Measurements from ENCODE around the gene SEPTIN6. TPM values are rescaled to one million over a fixed set of nuclear protein-coding genes. Genes with fewer than 3 reads are reported as not detected.

Gene SEPTIN6
- total RNA-seq, 1 experiment from 2014 or later, result 28.9 TPM

DNA sequence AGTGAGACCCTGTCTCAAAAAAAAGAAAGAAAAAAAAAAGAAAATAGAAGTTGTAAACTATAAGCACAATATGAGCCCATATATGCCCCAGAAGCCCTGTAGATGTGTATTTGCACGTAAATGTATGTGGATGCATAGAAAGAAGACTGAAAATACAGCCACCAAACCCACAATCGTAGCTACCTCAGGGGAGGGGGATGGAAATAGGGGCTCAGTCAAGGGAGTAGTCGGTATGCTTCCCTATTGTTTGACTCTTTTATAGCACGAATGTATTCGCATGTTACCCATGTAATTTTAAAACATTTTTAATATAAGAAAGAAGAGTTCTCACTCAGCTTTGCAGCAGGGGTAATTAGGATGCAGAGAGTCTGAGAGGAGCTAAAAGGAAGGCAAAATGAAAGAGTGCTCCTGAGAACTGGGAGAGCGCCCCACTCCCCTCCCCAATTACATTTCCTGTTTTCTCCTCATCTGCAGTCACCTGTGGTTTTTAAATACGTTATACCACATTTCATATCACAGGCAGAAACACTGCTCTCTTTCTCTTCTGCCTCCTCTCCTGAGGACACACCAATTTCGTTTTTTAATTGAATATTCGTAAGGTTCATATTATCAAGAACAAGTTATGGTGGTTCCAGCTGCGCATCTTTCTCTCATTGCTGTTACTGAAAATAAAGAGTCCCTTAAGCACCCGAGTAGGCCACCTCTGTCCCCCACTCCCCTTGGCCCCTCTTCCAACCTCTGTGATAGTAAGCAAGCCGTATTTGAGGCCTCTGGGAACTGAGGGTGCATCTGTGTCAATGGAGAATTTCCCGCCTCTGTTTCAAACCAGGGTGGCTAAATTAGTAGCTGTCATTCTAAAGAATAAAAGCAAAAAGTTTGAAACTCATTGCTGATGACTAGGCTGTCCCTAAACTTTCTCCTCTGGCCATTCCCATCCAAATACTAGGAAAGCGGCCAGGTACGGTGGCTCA, 10.7 kb downstream of the SEPTIN6 start:
- intact Hi-C loops (cut with micrococcal nuclease), result no loop called here
- DNase-seq (no peak), ATAC-seq (no peak)
- Histone ChIP-seq H3K27me3 (ENCODE audit: low read length) (no peaks in the 10 kb centered on the region), H3K9me3 (ENCODE audit: low read length) (no peaks in the 10 kb centered on the region), H3K36me3 (ENCODE audit: low read depth, low read length) (no peaks in the 10 kb centered on the region), H3K27ac (ENCODE audit: low read length) (no peak overlapping the region), H3K9me2 (replicated peaks; ENCODE audit: low read length) (no peaks in the 10 kb centered on the region), H3F3A (ENCODE audit: low read length, unreplicated experiment) (no peaks in the 10 kb centered on the region), H3K4me2 (ENCODE audit: low read length) (no peak overlapping the region), H2AFZ (ENCODE audit: low read length) (no peak overlapping the region), H3K4me1 (ENCODE audit: insufficient read depth, low read length) (no peaks in the 10 kb centered on the region), H3K79me2 (ENCODE audit: low read length) (no peaks in the 10 kb centered on the region), H3K4me3 (ENCODE audit: low read length) (no peak overlapping the region), H4K20me1 (ENCODE audit: low read length) (no peaks in the 10 kb centered on the region), H3K9ac (ENCODE audit: low read length) (no peak overlapping the region)
- CTCF ChIA-PET, result no interaction called here
- TF ChIP-seq EZH2 (IDR thresholded peaks at IDR 0.05; ENCODE audit: low read length, unreplicated experiment), result no peak
- TF ChIP-seq EZH2phosphoT487 (IDR thresholded peaks at IDR 0.05; ENCODE audit: borderline replicate concordance, low read length), result no peak
- TF ChIP-seq, protein P1, sequence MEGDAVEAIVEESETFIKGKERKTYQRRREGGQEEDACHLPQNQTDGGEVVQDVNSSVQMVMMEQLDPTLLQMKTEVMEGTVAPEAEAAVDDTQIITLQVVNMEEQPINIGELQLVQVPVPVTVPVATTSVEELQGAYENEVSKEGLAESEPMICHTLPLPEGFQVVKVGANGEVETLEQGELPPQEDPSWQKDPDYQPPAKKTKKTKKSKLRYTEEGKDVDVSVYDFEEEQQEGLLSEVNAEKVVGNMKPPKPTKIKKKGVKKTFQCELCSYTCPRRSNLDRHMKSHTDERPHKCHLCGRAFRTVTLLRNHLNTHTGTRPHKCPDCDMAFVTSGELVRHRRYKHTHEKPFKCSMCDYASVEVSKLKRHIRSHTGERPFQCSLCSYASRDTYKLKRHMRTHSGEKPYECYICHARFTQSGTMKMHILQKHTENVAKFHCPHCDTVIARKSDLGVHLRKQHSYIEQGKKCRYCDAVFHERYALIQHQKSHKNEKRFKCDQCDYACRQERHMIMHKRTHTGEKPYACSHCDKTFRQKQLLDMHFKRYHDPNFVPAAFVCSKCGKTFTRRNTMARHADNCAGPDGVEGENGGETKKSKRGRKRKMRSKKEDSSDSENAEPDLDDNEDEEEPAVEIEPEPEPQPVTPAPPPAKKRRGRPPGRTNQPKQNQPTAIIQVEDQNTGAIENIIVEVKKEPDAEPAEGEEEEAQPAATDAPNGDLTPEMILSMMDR (conservative IDR thresholded peaks at IDR 0.05; ENCODE audit: low read depth, low read length), result no peak
- POLR2A ChIA-PET (ENCODE audit: unreplicated experiment), result no interaction called here
- BruUV-seq (replicated peaks), result no TSS peak

DNA sequence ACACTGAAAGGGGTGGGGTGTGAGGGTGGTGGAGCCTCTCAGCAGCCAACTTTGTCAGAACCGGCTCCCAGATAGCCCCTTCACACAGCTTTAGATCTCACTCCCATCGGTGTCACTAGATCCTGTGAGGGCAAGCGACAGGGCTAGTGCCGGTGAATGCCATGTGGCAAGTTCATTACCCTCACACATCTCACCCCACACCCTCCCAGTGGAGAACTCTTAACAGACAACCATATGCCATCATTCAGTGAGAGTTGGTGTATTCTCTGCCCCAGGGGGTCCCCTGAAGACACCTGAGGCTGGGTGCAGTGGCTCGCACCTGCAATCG, 15.3 kb downstream of the SEPTIN6 start:
- H3K9ac ChIP-seq (ENCODE audit: low read length), result no peak overlapping the region
- POLR2A ChIA-PET (ENCODE audit: unreplicated experiment), result no interaction called here
- no peak for ATAC-seq
- H3K27me3 ChIP-seq (ENCODE audit: low read length), result no peaks in the 10 kb centered on the region
- no peak overlapping the region for H3K4me2 ChIP-seq (ENCODE audit: low read length)
- no peaks in the 10 kb centered on the region for H3K9me2 ChIP-seq (replicated peaks; ENCODE audit: low read length)
- no TSS peak for BruUV-seq (replicated peaks)
- H3K9me3 ChIP-seq (ENCODE audit: low read length), result no peaks in the 10 kb centered on the region
- H3K4me3 ChIP-seq (ENCODE audit: low read length), result no peak overlapping the region
- H4K20me1 ChIP-seq (ENCODE audit: low read length), result no peaks in the 10 kb centered on the region
- H2AFZ ChIP-seq (ENCODE audit: low read length), result no peak overlapping the region
- H3K36me3 ChIP-seq (ENCODE audit: low read depth, low read length), result no peaks in the 10 kb centered on the region
- no peak for DNase-seq
- CTCF ChIA-PET, result no interaction called here
- TF ChIP-seq EZH2 (IDR thresholded peaks at IDR 0.05; ENCODE audit: low read length, unreplicated experiment), result no peak
- no peak for TF ChIP-seq EZH2phosphoT487 (IDR thresholded peaks at IDR 0.05; ENCODE audit: borderline replicate concordance, low read length)
- TF ChIP-seq, protein P1 (conservative IDR thresholded peaks at IDR 0.05; ENCODE audit: low read depth, low read length), result no peak
- intact Hi-C loops (cut with micrococcal nuclease), result no loop called here
- no peaks in the 10 kb centered on the region for H3F3A ChIP-seq (ENCODE audit: low read length, unreplicated experiment)
- H3K4me1 ChIP-seq (ENCODE audit: insufficient read depth, low read length), result peaks cover 2% of the 10 kb centered on the region; the same call in 1 of the 2 replicates
- H3K79me2 ChIP-seq (ENCODE audit: low read length), result no peaks in the 10 kb centered on the region
- H3K27ac ChIP-seq (ENCODE audit: low read length), result no peak overlapping the region

All from PC-3 (cell line).